ENCODE data around the gene GBA2.

GBA2 gene

GRCh38 chr9:35763803-35764202 lies 14.8 kb upstream of the GBA2 start:
- no peak for DNase-seq (ENCODE audit: low read depth)

- DNase-seq (ENCODE audit: low read depth): no peak
These were observed 14.2 kb upstream of the GBA2 start for GRCh38 chr9:35763181-35763580.

GRCh38 chr9:35760651-35761050 lies 11.6 kb upstream of the GBA2 start:
- no peak for DNase-seq (ENCODE audit: low read depth)

- DNase-seq (ENCODE audit: low read depth): no peak
These were observed 10.8 kb upstream of the GBA2 start for GRCh38 chr9:35759795-35760194.

- DNase-seq (ENCODE audit: low read depth): no peak
These were observed 9.5 kb upstream of the GBA2 start for GRCh38 chr9:35758475-35759050.

GRCh38 chr9:35757892-35758275 lies 8.9 kb upstream of the GBA2 start:
- DNase-seq (ENCODE audit: low read depth): no peak

GRCh38 chr9:35757226-35757891 lies 8.3 kb upstream of the GBA2 start:
- DNase-seq (ENCODE audit: low read depth): peak; percentile 60

- DNase-seq (ENCODE audit: low read depth): peak; percentile 80
These were observed 7.5 kb upstream of the GBA2 start for GRCh38 chr9:35756275-35757225.

- DNase-seq (ENCODE audit: low read depth): no peak
These were observed 6.0 kb upstream of the GBA2 start for GRCh38 chr9:35755071-35755470.

- DNase-seq (ENCODE audit: low read depth): no peak
These were observed 5.2 kb upstream of the GBA2 start, which contains the start of gene MSMP for GRCh38 chr9:35754264-35754663. TSS of gene MSMP (minus strand) at chr9:35754276. CDS start at chr9:35754129, 147 bp downstream.

- no peak for DNase-seq (ENCODE audit: low read depth)
These were observed 4.4 kb upstream of the GBA2 start for GRCh38 chr9:35753466-35753865.

GRCh38 chr9:35750256-35750531 lies 1.2 kb upstream of the GBA2 start:
- no peak for DNase-seq (ENCODE audit: low read depth)

GRCh38 chr9:35749515-35750255 lies 657 bp upstream of the GBA2 start:
- DNase-seq (ENCODE audit: low read depth): no peak

GRCh38 chr9:35748242-35748857 lies 678 bp downstream of the GBA2 start:
- no peak for DNase-seq (ENCODE audit: low read depth)

- no peak for DNase-seq (ENCODE audit: low read depth)
These were observed 2.4 kb downstream of the GBA2 start for GRCh38 chr9:35746583-35746982.

- DNase-seq (ENCODE audit: low read depth): no peak
These were observed 3.5 kb downstream of the GBA2 start for GRCh38 chr9:35745569-35745968.

GRCh38 chr9:35743880-35744518 lies 5.0 kb downstream of the GBA2 start:
- DNase-seq (ENCODE audit: low read depth): no peak

GRCh38 chr9:35743452-35743851 lies 5.6 kb downstream of the GBA2 start:
- no peak for DNase-seq (ENCODE audit: low read depth)

- peak; percentile 60 for DNase-seq (ENCODE audit: low read depth)
These were observed 7.3 kb downstream of the GBA2 start for GRCh38 chr9:35741740-35742139.

GRCh38 chr9:35740243-35740642 lies 8.8 kb downstream of the GBA2 start:
- no peak for DNase-seq (ENCODE audit: low read depth)

GRCh38 chr9:35738924-35739323 lies 10.1 kb downstream of the GBA2 start:
- DNase-seq (ENCODE audit: low read depth): no peak

GRCh38 chr9:35738186-35738585 lies 10.8 kb downstream of the GBA2 start:
- DNase-seq (ENCODE audit: low read depth): no peak
